NCI-H446 treated with DMSO at 0.1 percent for 48 hours (cell line): ENCODE data around the gene PRCD.
"Not testable (repeated sequence)": the region's sequence is repeated elsewhere in the genome, so short reads cannot be mapped to it uniquely, and the experiment has no call there.

Source experiments
- DNase-seq: peaks from one replicate; lab custom pipeline; 2025; lab: John Stamatoyannopoulos, UW

Gene PRCD

DNA sequence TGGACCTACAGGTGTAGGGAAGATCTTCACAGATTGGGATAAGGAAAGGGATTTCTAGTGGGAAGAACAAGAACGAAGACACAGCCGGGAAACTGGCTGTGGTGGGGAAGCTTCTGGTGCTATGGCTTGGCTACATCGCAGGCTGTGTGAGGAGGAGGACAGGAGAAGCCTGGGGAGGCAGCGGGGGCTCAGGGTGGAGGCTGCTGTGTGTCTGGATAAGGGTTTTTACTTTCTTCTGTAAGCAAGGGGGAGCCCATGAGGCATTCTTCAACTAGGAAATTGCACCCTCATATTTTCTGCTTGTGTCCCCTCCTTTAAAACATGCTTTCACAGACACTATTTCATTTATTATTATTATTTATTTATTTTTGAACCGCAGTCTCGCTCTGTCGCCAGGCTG lies 35.7 kb upstream of the PRCD start:
- no peak for DNase-seq

- DNase-seq, result peak; percentile 39
Measured at GRCh38 chr17:76506408-76507345, 33.2 kb upstream of the PRCD start.

DNA sequence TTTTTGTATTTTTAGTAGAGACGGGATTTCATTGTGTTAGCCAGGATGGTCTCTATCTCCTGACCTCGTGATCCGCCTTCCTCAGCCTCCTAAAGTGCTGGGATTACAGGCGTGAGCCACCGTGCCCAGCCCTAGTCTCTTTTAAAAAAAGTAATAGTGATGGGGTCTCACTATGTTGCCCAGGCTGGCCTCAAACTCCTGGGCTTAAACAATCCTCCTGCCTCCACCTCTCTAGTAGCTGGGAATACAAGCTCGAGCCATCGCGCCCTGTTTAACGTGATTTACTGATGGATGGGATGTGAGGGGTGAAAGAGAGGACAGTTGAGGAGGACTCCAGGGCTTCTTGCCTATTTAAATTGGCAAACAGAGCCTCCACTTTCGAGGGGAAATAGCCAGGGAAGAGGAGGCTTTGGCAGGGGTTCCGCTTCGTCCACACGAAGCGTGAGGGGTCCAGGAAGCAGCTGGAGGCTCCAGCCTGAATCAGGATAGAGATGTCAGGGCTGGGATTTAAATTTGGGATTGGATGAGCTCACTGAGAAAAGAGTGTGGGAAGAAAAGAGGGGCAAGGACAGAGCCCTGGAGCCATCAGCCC lies 31.3 kb upstream of the PRCD start:
- not testable (repeated sequence) for DNase-seq

DNA sequence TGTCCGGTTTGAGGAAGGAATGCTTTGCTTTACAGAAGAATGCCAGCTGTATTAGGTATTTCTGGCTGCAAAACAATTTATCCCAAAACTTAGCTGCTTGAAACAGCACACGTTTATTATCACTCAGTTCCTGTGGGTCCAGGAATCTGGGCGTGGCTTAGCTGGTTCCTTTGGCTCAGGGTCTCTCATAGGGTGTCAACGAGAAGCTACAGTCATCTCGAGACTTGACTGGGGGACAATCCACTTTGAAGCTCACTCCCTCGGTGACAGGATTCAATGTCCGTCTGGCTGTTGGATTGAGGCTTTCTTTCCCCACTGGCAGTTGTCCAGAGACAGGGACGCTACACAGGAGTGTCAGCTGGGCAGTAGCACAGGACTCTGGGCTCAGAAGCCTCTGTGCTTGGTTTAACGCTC lies 29.0 kb upstream of the PRCD start:
- no peak for DNase-seq

GRCh38 chr17:76511668-76512365 lies 28.0 kb upstream of the PRCD start:
- no peak for DNase-seq

GRCh38 chr17:76512366-76513305 lies 27.2 kb upstream of the PRCD start:
- DNase-seq, result no peak

GRCh38 chr17:76513306-76513692 lies 26.5 kb upstream of the PRCD start:
- no peak for DNase-seq

- DNase-seq, result not testable (repeated sequence)
Measured at GRCh38 chr17:76514355-76514754, 25.5 kb upstream of the PRCD start.

- DNase-seq, result no peak
Measured at GRCh38 chr17:76515274-76515949, 24.4 kb upstream of the PRCD start.

DNA sequence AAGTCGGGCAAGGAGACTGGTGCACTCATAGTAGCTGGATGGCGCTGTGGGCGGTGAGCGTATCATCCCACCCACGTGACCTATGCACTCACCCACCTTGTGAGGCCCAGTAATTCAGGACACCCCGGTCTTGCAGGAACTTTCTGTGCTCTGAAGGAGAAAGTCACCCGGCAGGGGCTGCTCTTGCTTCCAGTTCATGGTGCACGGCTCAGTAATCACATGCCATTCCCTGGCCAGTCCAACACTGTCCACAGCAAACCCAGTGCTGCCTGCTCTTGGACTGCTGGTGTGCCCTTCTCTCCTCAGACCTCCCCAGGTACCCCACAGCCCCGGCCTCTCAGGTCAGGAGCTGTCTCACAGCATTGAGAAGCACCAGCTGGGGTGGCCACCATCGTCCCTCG lies 22.2 kb upstream of the PRCD start:
- no peak for DNase-seq

DNA sequence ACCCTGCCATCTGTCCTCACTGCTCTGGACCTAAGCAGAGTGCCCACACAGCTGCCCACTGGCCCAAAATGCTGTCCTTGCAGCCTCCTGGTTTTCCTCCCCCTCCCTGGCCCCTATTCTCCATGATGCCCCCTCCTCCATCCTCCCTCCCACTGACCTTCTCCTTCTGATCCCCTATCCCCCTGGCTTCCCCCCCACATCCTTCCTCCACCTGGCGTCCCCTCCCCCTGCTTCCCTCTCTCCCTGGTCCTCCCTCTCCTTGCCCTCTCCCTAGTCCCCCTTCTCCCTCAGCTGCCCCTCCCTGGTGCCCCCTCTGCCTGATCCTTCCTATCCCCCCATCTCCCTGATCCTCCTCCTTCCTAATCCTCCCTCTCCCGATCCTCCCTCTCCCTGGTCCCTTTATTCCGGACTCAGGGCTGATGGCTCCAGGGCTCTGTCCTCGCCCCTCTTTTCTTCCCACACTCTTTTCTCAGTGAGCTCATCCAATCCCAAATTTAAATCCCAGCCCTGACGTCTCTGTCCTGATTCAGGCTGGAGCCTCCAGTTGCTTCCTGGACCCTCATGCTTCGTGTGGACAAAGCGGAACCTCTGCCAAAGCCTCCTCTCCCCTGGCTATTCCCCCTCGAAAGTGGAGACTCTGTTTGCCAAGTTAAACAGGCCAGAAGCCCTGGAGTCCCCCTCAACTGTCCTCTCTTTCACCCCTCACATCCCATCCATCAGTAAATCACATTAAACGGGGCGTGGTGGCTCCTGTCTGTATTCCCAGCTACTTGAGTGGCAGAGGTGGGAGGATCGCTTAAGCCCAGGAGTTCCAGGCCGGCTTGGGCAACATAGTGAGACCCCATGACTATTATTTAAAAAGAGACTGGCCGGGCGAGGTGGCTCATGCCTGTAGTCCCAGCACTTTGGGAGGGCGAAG lies 20.5 kb upstream of the PRCD start:
- no peak for DNase-seq

GRCh38 chr17:76521262-76521661 lies 18.6 kb upstream of the PRCD start:
- DNase-seq, result no peak

- DNase-seq, result not testable (repeated sequence)
Measured at GRCh38 chr17:76521683-76522082, 18.2 kb upstream of the PRCD start.

GRCh38 chr17:76523084-76524037 lies 16.5 kb upstream of the PRCD start:
- no peak for DNase-seq

- DNase-seq, result no peak
Measured at GRCh38 chr17:76524598-76525512, 15.0 kb upstream of the PRCD start.

- DNase-seq, result not testable (repeated sequence)
Measured at GRCh38 chr17:76525513-76525833, 14.4 kb upstream of the PRCD start.

- DNase-seq, result not testable (repeated sequence)
Measured at GRCh38 chr17:76527016-76527415, 12.8 kb upstream of the PRCD start.
